Adrenal gland (tissue), 5 donors: Measurements from ENCODE around the gene REG1B.
"Not testable (repeated sequence)": the region's sequence is repeated elsewhere in the genome, so short reads cannot be mapped to it uniquely, and the experiment has no call there.

Experiments
- CTCF ChIP-seq, 6 experiments: fragments of 450-650 bp in 4 of 6; fragments of 200-600 bp in 2 of 6; sonication (generic) in 1 of 6; IDR thresholded peaks; 1 replicate in 5 of 6; 2 replicates in 1 of 6; pipeline versions ENCODE4 v1.5.1 to v1.8.0; 2016 to 2021; ENCODE audit warnings: antibody characterized with exemption in 6 of 6, mild to moderate bottlenecking in 2 of 6, moderate library complexity in 1 of 6
- POLR2A ChIP-seq, 2 donors: fragments of 450-650 bp; IDR thresholded peaks; one replicate each; pipeline ENCODE4 v1.6.1; 2017; ENCODE audit warnings: antibody characterized with exemption in 2 of 2, mild to moderate bottlenecking in 2 of 2, moderate library complexity in 1 of 2
- donor health status: DM: no; HTN: no; CAD: no.

GRCh38 chr2:79053486-79053885, 34.3 kb downstream of the REG1B start:
- not testable (repeated sequence) for TF ChIP-seq CTCF, POLR2A (IDR thresholded peaks at IDR 0.05)
